ENCODE data around the gene GLI3. TPM values are rescaled to one million over a fixed set of nuclear protein-coding genes. Genes with fewer than 3 reads are reported as not detected.

The GLI3 gene
- total and polyA plus RNA-seq, 2 of the 4 experiments (the other 2 are of a cell fraction): 1.3 to 3.9 TPM

DNA sequence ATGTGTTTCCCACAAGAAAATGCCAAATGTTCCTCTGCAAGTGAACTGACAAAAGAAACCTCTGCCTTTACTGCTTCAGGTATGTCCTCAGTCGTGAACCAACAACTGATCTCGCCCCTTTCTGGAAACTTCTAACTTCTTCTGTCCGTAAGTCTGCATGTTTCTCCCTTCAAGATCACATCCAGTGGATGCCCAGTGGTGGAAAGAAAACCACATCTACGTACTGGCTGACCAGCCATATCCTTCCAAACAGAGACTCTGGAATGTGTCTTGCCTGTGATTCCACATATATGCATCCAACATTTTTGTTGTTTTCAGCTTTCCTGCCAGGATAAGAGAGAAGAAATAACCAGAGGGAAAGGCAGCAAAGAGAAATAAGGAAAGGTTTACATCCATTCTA lies 152.7 kb downstream of the GLI3 start:
- WGBS, 2 experiments (ENCODE audit: extremely low coverage in 2 of 2, insufficient read length in 1 of 2): no CpG with 5 or more reads among the region's 4 CpGs

More for the DNA sequence above, 152.7 kb downstream of the GLI3 start:
- Histone ChIP-seq H3K9me3 (ENCODE audit: control insufficient read depth, insufficient read depth, low read length) (no peaks in the 10 kb centered on the region), H3K4me2 (ENCODE audit: low read depth, low read length) (no peak overlapping the region), H4K20me1 (ENCODE audit: insufficient read depth, low read length) (peaks cover 5% of the 10 kb centered on the region; the same call in 1 of the 2 replicates), H3K79me1 (ENCODE audit: low read depth in 1 of 2, low read length in 2 of 2) (peaks cover 0 to 28% of the 10 kb centered on the region in 2 experiments; a peak in 3 of 4 replicates), H3K14ac (replicated peaks; ENCODE audit: low read depth, low read length) (no peak overlapping the region), H2BK20ac (ENCODE audit: low read depth, low read length) (no peak overlapping the region), H3K4ac (ENCODE audit: low read depth, low read length) (no peak overlapping the region), H4K8ac (ENCODE audit: low read depth in 2 of 2, low read length in 2 of 2) (no peak overlapping the region), H3K27ac (ENCODE audit: insufficient read depth, low read length) (no peak overlapping the region), H2BK15ac (ENCODE audit: low read depth, low read length) (no peak overlapping the region), H2AK9ac (replicated peaks; ENCODE audit: low read depth, low read length, poor library complexity) (no peak overlapping the region), H3K18ac (ENCODE audit: low read depth, low read length) (no peak overlapping the region), H3K9me1 (ENCODE audit: insufficient read depth, low read length) (peaks cover 12% of the 10 kb centered on the region; the same call in 1 of the 2 replicates), H2BK120ac (ENCODE audit: low read depth, low read length) (no peak overlapping the region), H3K23ac (ENCODE audit: low read depth, low read length) (no peak overlapping the region), H2BK5ac (ENCODE audit: low read depth, low read length, poor library complexity, severe bottlenecking) (no peak overlapping the region), H3K9ac (ENCODE audit: low read depth, low read length) (no peak overlapping the region), H4K5ac (ENCODE audit: low read depth, low read length) (no peak overlapping the region), H4K91ac (ENCODE audit: insufficient read depth, low read depth, low read length) (no peak overlapping the region), H3K4me3 (ENCODE audit: insufficient read depth, low read depth, low read length) (no peak overlapping the region), H3K4me1 (ENCODE audit: control insufficient read depth, insufficient read depth, low read length) (peaks cover 11% of the 10 kb centered on the region), H2AFZ (replicated peaks; ENCODE audit: low read length, poor library complexity) (no peak overlapping the region), H3K27me3 (ENCODE audit: control insufficient read depth, insufficient read depth, low read length) (no peaks in the 10 kb centered on the region), H3K36me3 (ENCODE audit: control insufficient read depth, insufficient read depth, low read length) (no peaks in the 10 kb centered on the region), H2AK5ac (ENCODE audit: low read depth, low read length) (no peak overlapping the region), H3K56ac (ENCODE audit: extremely low read depth, insufficient read depth, low read length) (no peak overlapping the region)
- TF ChIP-seq, protein P1, sequence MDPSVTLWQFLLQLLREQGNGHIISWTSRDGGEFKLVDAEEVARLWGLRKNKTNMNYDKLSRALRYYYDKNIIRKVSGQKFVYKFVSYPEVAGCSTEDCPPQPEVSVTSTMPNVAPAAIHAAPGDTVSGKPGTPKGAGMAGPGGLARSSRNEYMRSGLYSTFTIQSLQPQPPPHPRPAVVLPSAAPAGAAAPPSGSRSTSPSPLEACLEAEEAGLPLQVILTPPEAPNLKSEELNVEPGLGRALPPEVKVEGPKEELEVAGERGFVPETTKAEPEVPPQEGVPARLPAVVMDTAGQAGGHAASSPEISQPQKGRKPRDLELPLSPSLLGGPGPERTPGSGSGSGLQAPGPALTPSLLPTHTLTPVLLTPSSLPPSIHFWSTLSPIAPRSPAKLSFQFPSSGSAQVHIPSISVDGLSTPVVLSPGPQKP (IDR thresholded peaks at IDR 0.05; ENCODE audit: borderline replicate concordance, low read depth, low read length): no peak
- TF ChIP-seq RFX5 (IDR thresholded peaks at IDR 0.05; ENCODE audit: low read depth, low read length): no peak
- TF ChIP-seq MAZ (IDR thresholded peaks at IDR 0.05; ENCODE audit: borderline replicate concordance, low read depth, low read length): no peak
- TF ChIP-seq, protein P2, sequence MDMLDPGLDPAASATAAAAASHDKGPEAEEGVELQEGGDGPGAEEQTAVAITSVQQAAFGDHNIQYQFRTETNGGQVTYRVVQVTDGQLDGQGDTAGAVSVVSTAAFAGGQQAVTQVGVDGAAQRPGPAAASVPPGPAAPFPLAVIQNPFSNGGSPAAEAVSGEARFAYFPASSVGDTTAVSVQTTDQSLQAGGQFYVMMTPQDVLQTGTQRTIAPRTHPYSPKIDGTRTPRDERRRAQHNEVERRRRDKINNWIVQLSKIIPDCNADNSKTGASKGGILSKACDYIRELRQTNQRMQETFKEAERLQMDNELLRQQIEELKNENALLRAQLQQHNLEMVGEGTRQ (IDR thresholded peaks at IDR 0.05; ENCODE audit: low read depth, low read length): no peak
- TF ChIP-seq, protein P3, sequence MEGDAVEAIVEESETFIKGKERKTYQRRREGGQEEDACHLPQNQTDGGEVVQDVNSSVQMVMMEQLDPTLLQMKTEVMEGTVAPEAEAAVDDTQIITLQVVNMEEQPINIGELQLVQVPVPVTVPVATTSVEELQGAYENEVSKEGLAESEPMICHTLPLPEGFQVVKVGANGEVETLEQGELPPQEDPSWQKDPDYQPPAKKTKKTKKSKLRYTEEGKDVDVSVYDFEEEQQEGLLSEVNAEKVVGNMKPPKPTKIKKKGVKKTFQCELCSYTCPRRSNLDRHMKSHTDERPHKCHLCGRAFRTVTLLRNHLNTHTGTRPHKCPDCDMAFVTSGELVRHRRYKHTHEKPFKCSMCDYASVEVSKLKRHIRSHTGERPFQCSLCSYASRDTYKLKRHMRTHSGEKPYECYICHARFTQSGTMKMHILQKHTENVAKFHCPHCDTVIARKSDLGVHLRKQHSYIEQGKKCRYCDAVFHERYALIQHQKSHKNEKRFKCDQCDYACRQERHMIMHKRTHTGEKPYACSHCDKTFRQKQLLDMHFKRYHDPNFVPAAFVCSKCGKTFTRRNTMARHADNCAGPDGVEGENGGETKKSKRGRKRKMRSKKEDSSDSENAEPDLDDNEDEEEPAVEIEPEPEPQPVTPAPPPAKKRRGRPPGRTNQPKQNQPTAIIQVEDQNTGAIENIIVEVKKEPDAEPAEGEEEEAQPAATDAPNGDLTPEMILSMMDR (conservative IDR thresholded peaks at IDR 0.05; ENCODE audit: low read depth, low read length): no peak
- no peak for TF ChIP-seq BHLHE40 (IDR thresholded peaks at IDR 0.05; ENCODE audit: low read depth, low read length)
- no peak for TF ChIP-seq RCOR1 (IDR thresholded peaks at IDR 0.05; ENCODE audit: insufficient replicate concordance, low read length)
- TF ChIP-seq RAD21 (IDR thresholded peaks at IDR 0.05; ENCODE audit: low read length): no peak
- no peak for TF ChIP-seq FOS (IDR thresholded peaks at IDR 0.05; ENCODE audit: low read depth, low read length)
- no peak for TF ChIP-seq SMC3 (IDR thresholded peaks at IDR 0.05; ENCODE audit: low read depth, low read length)
- TF ChIP-seq MXI1 (IDR thresholded peaks at IDR 0.05; ENCODE audit: borderline replicate concordance, low read depth, low read length): no peak
- TF ChIP-seq POLR2A (IDR thresholded peaks at IDR 0.05; ENCODE audit: low read depth, low read length): no peak
- TF ChIP-seq CHD1 (IDR thresholded peaks at IDR 0.05; ENCODE audit: low read depth, low read length): no peak
- TF ChIP-seq CEBPB (IDR thresholded peaks at IDR 0.05; ENCODE audit: low read depth, low read length): no peak
- no peak for TF ChIP-seq NFE2L2 (IDR thresholded peaks at IDR 0.05; ENCODE audit: low read depth, low read length)
- no TSS peak for BruUV-seq (replicated peaks)
- dilution Hi-C loops (cut with HindIII; ENCODE audit: low sequenced_read_pairs, unreplicated experiment): no loop called here
- 0 out of 2 replicates have a peak, but pooled peaks have one; percentile 19 for ATAC-seq (ENCODE audit: low read depth)
- no peak for DNase-seq
- ChIA-PET POLR2A (ENCODE audit: unreplicated experiment) (no interaction called here), CTCF (interaction anchor here (0.5 to 0.6 kb wide), 2 partner anchors 14 to 94 kb away, joined by 3 to 7 read pairs; no protein-coding TSS in a partner anchor)
- in situ Hi-C loops (cut with MboI; ENCODE audit: low sequenced_read_pairs): no loop called here
- intact Hi-C loops (cut with micrococcal nuclease): no loop called here

Data from IMR-90 (cell line).